WTC11 (cell line): ENCODE measurements around the gene ADAMTS2. TPM values are rescaled to one million over a fixed set of nuclear protein-coding genes. Genes with fewer than 3 reads are reported as not detected.

Source experiments
- ATAC-seq: fragments of 200-7000 bp; cut with Tn5 transposase; 2 replicates; pipeline ENCODE4 v1.10.0; 2021; ENCODE audit warnings: mild to moderate bottlenecking, moderate library complexity
- CTCF ChIA-PET: fragments of 300-600 bp; sonication (Branson Sonifier 250); formaldehyde crosslinking; loops from one replicate; lab custom pipeline; 2021; ENCODE audit warnings: antibody characterized with exemption; lab: Charles Lee
- POLR2A ChIA-PET: fragments of 350-600 bp; sonication (Branson Sonifier 250); formaldehyde crosslinking; loops from one replicate; lab custom pipeline; 2021; ENCODE audit warnings: antibody characterized with exemption; lab: Charles Lee
- DNase-seq: peaks from one replicate; pipeline ENCODE4 v3.0.0; 2021; ENCODE audit warnings: low spot score
- H3K27ac Mint-ChIP-seq: 2 replicates; pipeline ENCODE4 v1.8.0; 2021; ENCODE audit warnings: mixed read lengths
- H3K27me3 Mint-ChIP-seq: 2 replicates; pipeline ENCODE4 v1.8.0; 2021; ENCODE audit warnings: low read depth, mild to moderate bottlenecking, moderate library complexity, mixed read lengths
- H3K36me3 Mint-ChIP-seq: 2 replicates; pipeline ENCODE4 v1.8.0; 2021; ENCODE audit warnings: mixed read lengths
- H3K4me1 Mint-ChIP-seq: 2 replicates; pipeline ENCODE4 v1.8.0; 2022; ENCODE audit warnings: mixed read lengths
- H3K4me3 Mint-ChIP-seq: 2 replicates; pipeline ENCODE4 v1.8.0; 2021; ENCODE audit warnings: mild to moderate bottlenecking, moderate library complexity, mixed read lengths
- H3K9me3 Mint-ChIP-seq: 2 replicates; pipeline ENCODE4 v1.8.0; 2021; ENCODE audit warnings: mixed read lengths
- CREM ChIP-seq: sonication (generic); formaldehyde crosslinking; IDR thresholded peaks from 2 replicates; pipeline ENCODE4 v1.8.1; 2022; ENCODE audit warnings: mild to moderate bottlenecking, missing genetic modification reagents, moderate library complexity
- ELF4 ChIP-seq: sonication (generic); formaldehyde crosslinking; IDR thresholded peaks from 2 replicates; pipeline ENCODE4 v1.8.1; 2022; ENCODE audit warnings: low read depth, mild to moderate bottlenecking, moderate library complexity, missing genetic modification reagents
- GRHL2 ChIP-seq: fragments of 250-450 bp; sonication (Bioruptor Pico); IDR thresholded peaks from 2 replicates; pipeline ENCODE4 v1.8.0; 2022; ENCODE audit warnings: mild to moderate bottlenecking, moderate library complexity; ENCODE audit not compliant: insufficient replicate concordance, severe bottlenecking
- GTF2I ChIP-seq: fragments of 250-450 bp; sonication (Bioruptor Pico); conservative IDR thresholded peaks from 2 replicates; pipeline ENCODE4 v1.4.0; 2021; ENCODE audit warnings: mild to moderate bottlenecking
- IRF2 ChIP-seq: sonication (generic); formaldehyde crosslinking; IDR thresholded peaks from 2 replicates; pipeline ENCODE4 v1.8.0; 2022; ENCODE audit warnings: low read depth, missing genetic modification reagents, borderline replicate concordance
- NFATC4 ChIP-seq: fragments of 250-450 bp; sonication (Bioruptor Pico); IDR thresholded peaks from 2 replicates; pipeline ENCODE4 v1.9.0; 2021; ENCODE audit warnings: mild to moderate bottlenecking
- PREB ChIP-seq: sonication (generic); formaldehyde crosslinking; IDR thresholded peaks from 2 replicates; pipeline ENCODE4 v1.8.1; 2022; ENCODE audit warnings: mild to moderate bottlenecking, missing genetic modification reagents, moderate library complexity, borderline replicate concordance
- PRRX2 ChIP-seq: fragments of 250-450 bp; sonication (Bioruptor Pico); IDR thresholded peaks from 2 replicates; pipeline ENCODE4 v1.8.0; 2021; ENCODE audit warnings: mild to moderate bottlenecking
- SMAD3 ChIP-seq: sonication (generic); formaldehyde crosslinking; IDR thresholded peaks from 2 replicates; pipeline ENCODE4 v1.8.0; 2022; ENCODE audit warnings: missing genetic modification reagents, mild to moderate bottlenecking, borderline replicate concordance
- SMAD4 ChIP-seq: sonication (generic); formaldehyde crosslinking; IDR thresholded peaks from 2 replicates; pipeline ENCODE4 v1.8.0; 2022; ENCODE audit warnings: mild to moderate bottlenecking, missing genetic modification reagents
- TP53 ChIP-seq: sonication (generic); formaldehyde crosslinking; IDR thresholded peaks from 2 replicates; pipeline ENCODE4 v1.8.1; 2023; ENCODE audit warnings: mild to moderate bottlenecking, missing genetic modification reagents
- ZNF138 ChIP-seq: sonication (generic); formaldehyde crosslinking; conservative IDR thresholded peaks from 2 replicates; pipeline ENCODE4 v1.8.1; 2022; ENCODE audit warnings: mild to moderate bottlenecking, moderate library complexity, missing genetic modification reagents
- ZNF219 ChIP-seq: sonication (generic); formaldehyde crosslinking; IDR thresholded peaks from 2 replicates; pipeline ENCODE4 v1.8.0; 2023; ENCODE audit warnings: missing genetic modification reagents, mild to moderate bottlenecking, borderline replicate concordance
- ZNF317 ChIP-seq: sonication (generic); formaldehyde crosslinking; IDR thresholded peaks from 2 replicates; pipeline ENCODE4 v1.8.1; 2023; ENCODE audit warnings: low read depth, mild to moderate bottlenecking, moderate library complexity, missing genetic modification reagents, borderline replicate concordance
- ZNF396 ChIP-seq: fragments of 250-450 bp; sonication (Bioruptor Pico); IDR thresholded peaks from 2 replicates; pipeline ENCODE4 v1.8.0; 2021; ENCODE audit warnings: mild to moderate bottlenecking, moderate library complexity, borderline replicate concordance
- ZNF423 ChIP-seq: fragments of 250-450 bp; sonication (Bioruptor Pico); IDR thresholded peaks from 2 replicates; pipeline ENCODE4 v2.1.2; 2022; ENCODE audit warnings: mild to moderate bottlenecking, moderate library complexity
- ZSCAN18 ChIP-seq: fragments of 250-450 bp; sonication (Bioruptor Pico); IDR thresholded peaks from 2 replicates; pipeline ENCODE4 v2.1.2; 2022; ENCODE audit warnings: mild to moderate bottlenecking, moderate library complexity
- total RNA-seq: library from RNA; stranded (reverse); gene quantifications from 3 replicates; pipeline ENCODE4 v1.2.3, GENCODE V29; 2021
- TF ChIP-seq, protein P1 (sequence below): sonication (generic); formaldehyde crosslinking; IDR thresholded peaks from 2 replicates; pipeline ENCODE4 v1.8.1; 2023; ENCODE audit warnings: mild to moderate bottlenecking, missing genetic modification reagents
- TF ChIP-seq, protein P2 (sequence below): fragments of 250-450 bp; sonication (Bioruptor Pico); IDR thresholded peaks from 2 replicates; pipeline ENCODE4 v1.9.0; 2021; ENCODE audit warnings: mild to moderate bottlenecking
- TF ChIP-seq, protein P3 (sequence below): sonication (generic); formaldehyde crosslinking; conservative IDR thresholded peaks from 2 replicates; pipeline ENCODE4 v1.8.1; 2022; ENCODE audit warnings: mild to moderate bottlenecking, missing genetic modification reagents

ADAMTS2 gene
- total RNA-seq, 1 experiment from 2014 or later, result 11.2 TPM

DNA sequence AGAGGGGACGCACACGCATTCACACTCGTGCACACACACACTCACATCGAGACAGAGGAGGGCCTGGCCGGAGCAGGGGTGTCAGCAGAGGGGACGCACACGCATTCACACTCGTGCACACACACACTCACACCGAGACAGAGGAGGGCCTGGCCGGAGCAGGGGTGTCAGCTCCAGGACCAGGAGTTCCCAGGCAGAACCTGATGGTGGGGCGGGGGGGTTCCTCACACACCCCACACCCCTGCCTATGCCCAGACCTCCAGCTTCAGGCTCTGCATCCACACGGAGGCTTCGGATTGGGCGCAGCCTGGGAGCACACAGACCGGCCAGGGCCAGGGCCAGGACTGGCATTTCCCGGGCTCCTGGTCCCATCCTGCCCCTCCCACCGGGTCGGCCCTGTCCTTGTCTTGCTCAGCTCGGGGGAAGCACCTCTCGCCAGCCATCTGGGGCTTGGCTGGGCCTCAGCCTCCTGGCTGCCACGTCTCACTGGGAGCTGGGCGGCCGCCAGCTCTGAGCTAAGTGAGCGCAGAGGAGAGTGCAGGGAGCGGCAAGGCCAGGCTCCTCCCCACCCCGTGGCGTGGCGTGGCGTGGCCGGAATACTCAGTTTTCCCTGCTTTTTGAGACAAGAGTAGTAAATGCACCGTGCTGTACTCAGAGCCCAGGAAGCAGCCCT lies 31.3 kb downstream of the ADAMTS2 start:
- ChIA-PET POLR2A (no interaction called here), CTCF (interaction anchor here (0.6 to 2.1 kb wide), 3 partner anchors 34 to 112 kb away, joined by 3 to 4 read pairs (median 3); no protein-coding TSS in a partner anchor)
- no peaks in the 10 kb centered on the region for H3K27me3 Mint-ChIP-seq
- H3K9me3 Mint-ChIP-seq, result peaks cover 14% of the 10 kb centered on the region
- peak; percentile 8 for DNase-seq
- H3K4me3 Mint-ChIP-seq, result no peak overlapping the region
- no peak overlapping the region for H3K27ac Mint-ChIP-seq
- H3K36me3 Mint-ChIP-seq, result no peaks in the 10 kb centered on the region; the same call in 1 of the 2 replicates
- no peaks in the 10 kb centered on the region for H3K4me1 Mint-ChIP-seq
- TF ChIP-seq, protein P1, sequence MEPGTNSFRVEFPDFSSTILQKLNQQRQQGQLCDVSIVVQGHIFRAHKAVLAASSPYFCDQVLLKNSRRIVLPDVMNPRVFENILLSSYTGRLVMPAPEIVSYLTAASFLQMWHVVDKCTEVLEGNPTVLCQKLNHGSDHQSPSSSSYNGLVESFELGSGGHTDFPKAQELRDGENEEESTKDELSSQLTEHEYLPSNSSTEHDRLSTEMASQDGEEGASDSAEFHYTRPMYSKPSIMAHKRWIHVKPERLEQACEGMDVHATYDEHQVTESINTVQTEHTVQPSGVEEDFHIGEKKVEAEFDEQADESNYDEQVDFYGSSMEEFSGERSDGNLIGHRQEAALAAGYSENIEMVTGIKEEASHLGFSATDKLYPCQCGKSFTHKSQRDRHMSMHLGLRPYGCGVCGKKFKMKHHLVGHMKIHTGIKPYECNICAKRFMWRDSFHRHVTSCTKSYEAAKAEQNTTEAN, result peak; percentile 64; the same call in 1 of the 2 replicates
- TF ChIP-seq SMAD3 (CRISPR knock-in tag), result no peak
- TF ChIP-seq, all 79 proteins: peak for 1
- ATAC-seq, result no peak

- H3K27ac Mint-ChIP-seq, result no peak overlapping the region
- H3K9me3 Mint-ChIP-seq, result peaks cover 14% of the 10 kb centered on the region
- CTCF ChIA-PET, result interaction anchor here (0.9 kb wide), 1 partner anchor 169 kb away, joined by 3 read pairs; no protein-coding TSS in a partner anchor
- no peak for ATAC-seq
- TF ChIP-seq ZNF423, result no peak
- no peak for TF ChIP-seq ZNF138 (CRISPR knock-in tag)
- no peak for TF ChIP-seq NFATC4 (CRISPR knock-in tag)
- TF ChIP-seq ELF4 (CRISPR knock-in tag), result no peak
- TF ChIP-seq, protein P2, sequence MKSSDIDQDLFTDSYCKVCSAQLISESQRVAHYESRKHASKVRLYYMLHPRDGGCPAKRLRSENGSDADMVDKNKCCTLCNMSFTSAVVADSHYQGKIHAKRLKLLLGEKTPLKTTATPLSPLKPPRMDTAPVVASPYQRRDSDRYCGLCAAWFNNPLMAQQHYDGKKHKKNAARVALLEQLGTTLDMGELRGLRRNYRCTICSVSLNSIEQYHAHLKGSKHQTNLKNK (CRISPR knock-in tag), result no peak
- TF ChIP-seq GRHL2, result no peak
- TF ChIP-seq, all 79 proteins: peak for 0
- H3K27me3 Mint-ChIP-seq, result no peaks in the 10 kb centered on the region
- H3K36me3 Mint-ChIP-seq, result no peaks in the 10 kb centered on the region; the same call in 1 of the 2 replicates
- POLR2A ChIA-PET, result no interaction called here
- DNase-seq, result peak; percentile 5
- no peaks in the 10 kb centered on the region for H3K4me1 Mint-ChIP-seq
- no peak overlapping the region for H3K4me3 Mint-ChIP-seq
Observed at GRCh38 chr5:179312557-179313235, 32.6 kb downstream of the ADAMTS2 start.

- peaks cover 14% of the 10 kb centered on the region for H3K9me3 Mint-ChIP-seq
- no peaks in the 10 kb centered on the region for H3K27me3 Mint-ChIP-seq
- H3K36me3 Mint-ChIP-seq, result no peaks in the 10 kb centered on the region; the same call in 1 of the 2 replicates
- no peak overlapping the region; the same call in 1 of the 2 replicates for H3K27ac Mint-ChIP-seq
- ChIA-PET CTCF (no interaction called here), POLR2A (no interaction called here)
- no peak overlapping the region for H3K4me3 Mint-ChIP-seq
- no peak for TF ChIP-seq IRF2 (CRISPR knock-in tag)
- no peak for TF ChIP-seq ZNF396 (CRISPR knock-in tag)
- TF ChIP-seq SMAD4, result no peak
- TF ChIP-seq SMAD3 (CRISPR knock-in tag), result no peak
- no peak for TF ChIP-seq PRRX2 (CRISPR knock-in tag)
- TF ChIP-seq GTF2I (CRISPR knock-in tag), result no peak
- TF ChIP-seq ZSCAN18 (CRISPR knock-in tag), result no peak
- TF ChIP-seq ZNF219 (CRISPR knock-in tag), result no peak
- TF ChIP-seq, protein P3, sequence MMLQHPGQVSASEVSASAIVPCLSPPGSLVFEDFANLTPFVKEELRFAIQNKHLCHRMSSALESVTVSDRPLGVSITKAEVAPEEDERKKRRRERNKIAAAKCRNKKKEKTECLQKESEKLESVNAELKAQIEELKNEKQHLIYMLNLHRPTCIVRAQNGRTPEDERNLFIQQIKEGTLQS (CRISPR knock-in tag), result no peak
- TF ChIP-seq ZNF317, result no peak
- no peak for TF ChIP-seq TP53
- no peak for TF ChIP-seq CREM (CRISPR knock-in tag)
- TF ChIP-seq PREB, result no peak
- no peaks in the 10 kb centered on the region for H3K4me1 Mint-ChIP-seq
- DNase-seq, result no peak
- no peak for ATAC-seq
Observed at GRCh38 chr5:179311581-179311980, 33.7 kb downstream of the ADAMTS2 start.
